ENCODE results near the gene RNASEL. TPM values are rescaled to one million over a fixed set of nuclear protein-coding genes. Genes with fewer than 3 reads are reported as not detected.

Gene RNASEL
- total and polyA plus RNA-seq, 2 donors (not counting 1 experiment from before 2014, with no cell fraction given): 6.1 to 9.6 TPM

- no peaks in the 10 kb centered on the region for H3K36me3 ChIP-seq (ENCODE audit: control insufficient read depth, insufficient read depth, low read length)
- DNase-seq (ENCODE audit: low read depth in 2 of 2): no peak
- H3K27ac ChIP-seq (ENCODE audit: insufficient read depth, low read length): no peak overlapping the region
- no peaks in the 10 kb centered on the region for H3K79me2 ChIP-seq (ENCODE audit: control insufficient read depth, insufficient read depth, low read length)
- H3K4me3 ChIP-seq (replicated peaks in 1 of 4; ENCODE audit: control extremely low read depth in 1 of 4, insufficient read depth in 1 of 4, low read depth in 3 of 4, low read length in 4 of 4): no peak overlapping the region
- no peaks in the 10 kb centered on the region for H3K27me3 ChIP-seq (ENCODE audit: control insufficient read depth, insufficient read depth, low read length)
- H4K20me1 ChIP-seq (ENCODE audit: control insufficient read depth, extremely low read depth, insufficient read depth, low read length): no peaks in the 10 kb centered on the region
- no peak overlapping the region for H3K4me2 ChIP-seq (ENCODE audit: extremely low read depth, insufficient read depth, low read length)
- H2AFZ ChIP-seq (ENCODE audit: low read length): no peak overlapping the region
- no peak overlapping the region for H3K9ac ChIP-seq (ENCODE audit: insufficient read depth, low read length)
- no peak for TF ChIP-seq CTCF (conservative IDR thresholded peaks at IDR 0.05 in 1 of 2, IDR thresholded peaks at IDR 0.05 in 1 of 2; ENCODE audit: low read depth in 1 of 2, low read length in 2 of 2)
- no peak for TF ChIP-seq EZH2 (IDR thresholded peaks at IDR 0.05; ENCODE audit: low read length, missing control alignments)
- no peaks in the 10 kb centered on the region for H3K4me1 ChIP-seq (ENCODE audit: control insufficient read depth, extremely low read depth, insufficient read depth, low read length)
- no peaks in the 10 kb centered on the region for H3K9me3 ChIP-seq (ENCODE audit: control insufficient read depth, insufficient read depth, low read depth, low read length)
These were observed 46.8 kb upstream of the RNASEL start for GRCh38 chr1:182635871-182636270.

GRCh38 chr1:182634306-182635072 is 45.4 kb upstream of the RNASEL start:
- no peak for DNase-seq (ENCODE audit: low read depth in 2 of 2)
- H3K36me3 ChIP-seq (ENCODE audit: control insufficient read depth, insufficient read depth, low read length): no peaks in the 10 kb centered on the region
- TF ChIP-seq EZH2 (IDR thresholded peaks at IDR 0.05; ENCODE audit: low read length, missing control alignments) (no peak), CTCF (conservative IDR thresholded peaks at IDR 0.05 in 1 of 2, IDR thresholded peaks at IDR 0.05 in 1 of 2; ENCODE audit: low read depth in 1 of 2, low read length in 2 of 2) (no peak)
- no peaks in the 10 kb centered on the region for H3K27me3 ChIP-seq (ENCODE audit: control insufficient read depth, insufficient read depth, low read length)
- no peaks in the 10 kb centered on the region for H4K20me1 ChIP-seq (ENCODE audit: control insufficient read depth, extremely low read depth, insufficient read depth, low read length)
- no peaks in the 10 kb centered on the region for H3K4me1 ChIP-seq (ENCODE audit: control insufficient read depth, extremely low read depth, insufficient read depth, low read length)
- no peak overlapping the region for H3K4me2 ChIP-seq (ENCODE audit: extremely low read depth, insufficient read depth, low read length)
- no peaks in the 10 kb centered on the region for H3K9me3 ChIP-seq (ENCODE audit: control insufficient read depth, insufficient read depth, low read depth, low read length)
- H2AFZ ChIP-seq (ENCODE audit: low read length): no peak overlapping the region
- no peak overlapping the region for H3K4me3 ChIP-seq (replicated peaks in 1 of 4; ENCODE audit: control extremely low read depth in 1 of 4, insufficient read depth in 1 of 4, low read depth in 3 of 4, low read length in 4 of 4)
- H3K9ac ChIP-seq (ENCODE audit: insufficient read depth, low read length): no peak overlapping the region
- H3K27ac ChIP-seq (ENCODE audit: insufficient read depth, low read length): no peak overlapping the region
- no peaks in the 10 kb centered on the region for H3K79me2 ChIP-seq (ENCODE audit: control insufficient read depth, insufficient read depth, low read length)

- Histone ChIP-seq H3K9me3 (ENCODE audit: control insufficient read depth, insufficient read depth, low read depth, low read length) (no peaks in the 10 kb centered on the region), H4K20me1 (ENCODE audit: control insufficient read depth, extremely low read depth, insufficient read depth, low read length) (no peaks in the 10 kb centered on the region), H3K4me3 (replicated peaks in 1 of 4; ENCODE audit: control extremely low read depth in 1 of 4, insufficient read depth in 1 of 4, low read depth in 3 of 4, low read length in 4 of 4) (no peak overlapping the region), H3K27me3 (ENCODE audit: control insufficient read depth, insufficient read depth, low read length) (no peaks in the 10 kb centered on the region), H3K4me2 (ENCODE audit: extremely low read depth, insufficient read depth, low read length) (no peak overlapping the region), H3K4me1 (ENCODE audit: control insufficient read depth, extremely low read depth, insufficient read depth, low read length) (no peaks in the 10 kb centered on the region), H3K9ac (ENCODE audit: insufficient read depth, low read length) (no peak overlapping the region), H3K36me3 (ENCODE audit: control insufficient read depth, insufficient read depth, low read length) (no peaks in the 10 kb centered on the region), H3K27ac (ENCODE audit: insufficient read depth, low read length) (no peak overlapping the region), H2AFZ (ENCODE audit: low read length) (no peak overlapping the region), H3K79me2 (ENCODE audit: control insufficient read depth, insufficient read depth, low read length) (no peaks in the 10 kb centered on the region)
- TF ChIP-seq CTCF (conservative IDR thresholded peaks at IDR 0.05 in 1 of 2, IDR thresholded peaks at IDR 0.05 in 1 of 2; ENCODE audit: low read depth in 1 of 2, low read length in 2 of 2) (no peak), EZH2 (IDR thresholded peaks at IDR 0.05; ENCODE audit: low read length, missing control alignments) (no peak)
- DNase-seq (ENCODE audit: low read depth in 2 of 2): no peak
These were observed 44.7 kb upstream of the RNASEL start for GRCh38 chr1:182633657-182634281.

Measured in fibroblast of lung (primary cell).